K562 (cell line): ENCODE measurements around the gene CACNA1C. TPM values are rescaled to one million over a fixed set of nuclear protein-coding genes. Genes with fewer than 3 reads are reported as not detected.

Source experiments
- ATAC-seq: fragments of 200-7000 bp; cut with Tn5 transposase; 3 replicates; pipeline ENCODE4 v1.9.1; 2020; ENCODE audit warnings: moderate library complexity
- BruUV-seq: library from RNA; stranded (reverse); fragments of 400-500 nt; replicated peaks from 2 replicates; lab custom pipeline; 2021; lab: Mats Ljungman, UMichigan
- CTCF ChIA-PET: fragments of 300-600 bp; formaldehyde crosslinking; extraction: SDS; loops from one replicate; lab custom pipeline; 2021; ENCODE audit warnings: low intra/inter-chr PET ratio; lab: Yijun Ruan, JAX
- POLR2A ChIA-PET: fragments of 300-600, 350-650 bp; sonication (Branson Sonifier 250); formaldehyde crosslinking; extraction: SDS; loops from one replicate; lab custom pipeline; 2021; ENCODE audit warnings: antibody characterized with exemption, inconsistent platforms; lab: Yijun Ruan, JAX
- DNase-seq, 4 experiments: peaks; one replicate each; pipeline versions ENCODE4 v3.0.0 to v3.0.0-alpha.2; 2011 to 2018; ENCODE audit warnings: low spot score in 3 of 4, mixed read lengths in 3 of 4; ENCODE audit errors: extremely low read depth in 1 of 4
- FAIRE-seq: peaks from 2 replicates; lab custom pipeline; 2011; peaks lifted over from hg19 to GRCh38; lab: Jason Lieb, UNC
- H2AFZ ChIP-seq: 2 replicates; pipeline ENCODE4 v1.6.0; 2011; ENCODE audit warnings: low read depth, low read length, control low read depth, inconsistent platforms
- H3K27ac ChIP-seq: fragments of 200-600 bp; 3 replicates; pipeline ENCODE4 v1.8.0; 2011; ENCODE audit warnings: low read depth, mild to moderate bottlenecking, control low read depth, inconsistent platforms, low read length, moderate library complexity, mixed read lengths; ENCODE audit errors: extremely low read depth
- H3K27me3 ChIP-seq, 2 experiments: fragments of 300-600 bp in 1 of 2; 2 replicates in 1 of 2; 3 replicates in 1 of 2; pipeline versions ENCODE4 v1.6.0 to v1.8.0; 2011; ENCODE audit warnings: inconsistent platforms in 2 of 2, low read length in 2 of 2, mild to moderate bottlenecking in 1 of 2, mixed read lengths in 1 of 2, moderate library complexity in 1 of 2; ENCODE audit not compliant: control insufficient read depth in 2 of 2, insufficient read depth in 2 of 2
- H3K36me3 ChIP-seq: fragments of 300-600 bp; 3 replicates; pipeline ENCODE4 v1.8.0; 2011; ENCODE audit warnings: mild to moderate bottlenecking, low read length, inconsistent platforms; ENCODE audit not compliant: control insufficient read depth, insufficient read depth
- H3K4me1 ChIP-seq, 2 experiments: fragments of 200-600 bp in 1 of 2; replicated peaks in 1 of 2; 2 replicates in 1 of 2; 3 replicates in 1 of 2; pipeline versions ENCODE4 v1.5.1 to v1.8.0; 2011; ENCODE audit warnings: inconsistent platforms in 2 of 2, low read length in 2 of 2, mild to moderate bottlenecking in 1 of 2, mixed read lengths in 1 of 2, moderate library complexity in 1 of 2; ENCODE audit not compliant: control insufficient read depth in 2 of 2, insufficient read depth in 2 of 2
- H3K4me2 ChIP-seq: 2 replicates; pipeline ENCODE4 v1.6.1; 2011; ENCODE audit warnings: low read length, control low read depth, inconsistent platforms, mixed read lengths; ENCODE audit not compliant: insufficient read depth
- H3K4me3 ChIP-seq: fragments of 200-600 bp; sonication (generic), shearing (Covaris generic); 2 replicates; pipeline ENCODE4 v1.5.1; 2016; ENCODE audit warnings: control low read depth, inconsistent platforms
- H3K79me2 ChIP-seq: fragments of 200-600 bp; 3 replicates; pipeline ENCODE4 v1.8.0; 2011; ENCODE audit warnings: low read length, inconsistent platforms; ENCODE audit not compliant: control insufficient read depth, insufficient read depth
- H3K9ac ChIP-seq, 2 experiments: 2 replicates each; pipeline versions ENCODE4 v1.6.0 to v1.6.1; 2011; ENCODE audit warnings: low read depth in 2 of 2, low read length in 2 of 2, control low read depth in 1 of 2, inconsistent platforms in 1 of 2, mild to moderate bottlenecking in 1 of 2, mixed read lengths in 1 of 2; ENCODE audit not compliant: insufficient read depth in 1 of 2
- H3K9me1 ChIP-seq: one replicate; pipeline ENCODE4 v1.6.0; 2011; ENCODE audit warnings: inconsistent platforms, mild to moderate bottlenecking, low read length, moderate library complexity; ENCODE audit not compliant: control insufficient read depth, insufficient read depth
- H3K9me3 ChIP-seq: replicated peaks from 2 replicates; pipeline ENCODE4 v1.5.1; 2011; ENCODE audit warnings: low read depth, low read length, inconsistent platforms; ENCODE audit not compliant: control insufficient read depth, insufficient read depth
- H4K20me1 ChIP-seq: replicated peaks from 2 replicates; pipeline ENCODE4 v1.6.1; 2011; ENCODE audit warnings: low read length, inconsistent platforms, mixed read lengths; ENCODE audit not compliant: control insufficient read depth, insufficient read depth
- CBX8 ChIP-seq: fragments of 200-600 bp; sonication (generic); IDR thresholded peaks from 2 replicates; pipeline ENCODE4 v1.6.1; 2012; ENCODE audit warnings: borderline replicate concordance, mixed run types, low read depth, mild to moderate bottlenecking, moderate library complexity, mixed read lengths, low read length, control low read depth, inconsistent platforms; ENCODE audit not compliant: poor library complexity, severe bottlenecking; ENCODE audit errors: extremely low read depth
- IRF2 ChIP-seq: sonication (generic); formaldehyde crosslinking; IDR thresholded peaks from 2 replicates; pipeline ENCODE4 v1.8.1; 2022; ENCODE audit warnings: mild to moderate bottlenecking, missing genetic modification reagents
- KDM4B ChIP-seq, 2 experiments: fragments of 450-650 bp in 1 of 2; sonication (generic) in 1 of 2; IDR thresholded peaks; 2 replicates each; pipeline ENCODE4 v1.6.1; 2016 to 2017; ENCODE audit warnings: borderline replicate concordance in 2 of 2, antibody characterized with exemption in 1 of 2, low read depth in 1 of 2, mild to moderate bottlenecking in 1 of 2
- RB1 ChIP-seq: fragments of 450-650 bp; IDR thresholded peaks from 2 replicates; pipeline ENCODE4 v1.6.1; 2017; ENCODE audit warnings: low read depth, mild to moderate bottlenecking
- ZBTB34 ChIP-seq: fragments of 250-450 bp; sonication (Bioruptor Pico); IDR thresholded peaks from 2 replicates; pipeline ENCODE4 v1.8.0; 2021; ENCODE audit warnings: mild to moderate bottlenecking, moderate library complexity
- ZNF232 ChIP-seq: sonication (generic); formaldehyde crosslinking; IDR thresholded peaks from 2 replicates; pipeline ENCODE4 v1.8.0; 2022; ENCODE audit warnings: mild to moderate bottlenecking, missing genetic modification reagents
- ZNF668 ChIP-seq: fragments of 250-450 bp; sonication (Bioruptor Pico); IDR thresholded peaks from 2 replicates; pipeline ENCODE4 v1.8.0; 2022; ENCODE audit warnings: mild to moderate bottlenecking, inconsistent platforms
- WGBS: fragments of 100-300 bp; shearing (Covaris generic); methylation state at CpG from one replicate; pipeline ENCODE4 v1.1.6; 2016; ENCODE audit warnings: low coverage, mixed read lengths; ENCODE audit not compliant: insufficient coverage; ENCODE audit errors: missing lambda C conversion rate; 5-methylcytosine and 5-hydroxymethylcytosine counted together
- in situ Hi-C: fragments of 300-500 bp; cut with MboI; formaldehyde crosslinking; loops from 4 replicates; pipeline ENCODE4 v1.15.0; 2018; ENCODE audit warnings: inconsistent platforms, mixed read lengths
- intact Hi-C: fragments of 100-400 bp; cut with micrococcal nuclease; formaldehyde crosslinking; loops from 2 replicates; pipeline ENCODE4 v1.14.2; 2022
- polyA plus RNA-seq, 8 experiments: library from polyadenylated mRNA; depleted of rRNA in 4 of 8; stranded (reverse) in 5 of 8; unstranded in 3 of 8; fragments of >200 nt; fragmentation: Nextera tagmentation in 2 of 8; fragmentation: Illumina TruSeq in 1 of 8; extraction: Ambion mirVana in 2 of 8; extraction: Trizol in 1 of 8; gene quantifications; 2 replicates each; pipeline versions ENCODE4 v1.2.1 to v1.2.3, GENCODE V29; 2011 to 2014; ENCODE audit warnings: inconsistent platforms in 1 of 8, missing spikeins in 1 of 8
- total RNA-seq, 7 experiments: library from RNA; depleted of rRNA in 6 of 7; stranded (reverse); fragments of >200 nt in 6 of 7; fragmentation: Illumina TruSeq in 2 of 7; extraction: Trizol in 2 of 7; gene quantifications; 2 replicates each; pipeline versions ENCODE4 v1.2.1 to v1.2.3, GENCODE V29; 2011 to 2021; ENCODE audit warnings: low replicate concordance in 1 of 7
- TF ChIP-seq, protein P1 (sequence below): fragments of 450-650 bp; IDR thresholded peaks from 2 replicates; pipeline ENCODE4 v1.6.1; 2017; ENCODE audit warnings: antibody characterized with exemption, mild to moderate bottlenecking
- TF ChIP-seq, protein P2 (sequence below): fragments of 450-650 bp; formaldehyde crosslinking; IDR thresholded peaks from 2 replicates; pipeline ENCODE4 v1.4.0; 2022; ENCODE audit warnings: missing genetic modification characterization

Gene CACNA1C
- total and polyA plus RNA-seq, 9 of the 15 experiments (the other 6 are each of a cell fraction or from before 2014, with no cell fraction given): not detected

GRCh38 chr12:2156333-2156732, 103.5 kb downstream of the CACNA1C start:
- no peaks in the 10 kb centered on the region for H3K79me2 ChIP-seq
- in situ Hi-C loops: no loop called here
- H3K4me1 ChIP-seq: no peaks in the 10 kb centered on the region
- TF ChIP-seq ZBTB34 (no peak), IRF2 (CRISPR knock-in tag) (no peak), KDM4B (IDR thresholded peaks at IDR 0.05; ENCODE audit: borderline replicate concordance in 2 of 2, low read depth in 1 of 2) (no peak)
- TF ChIP-seq, all 486 proteins: peak for 0
- no peak overlapping the region for H2AFZ ChIP-seq
- H3K4me3 ChIP-seq: no peak overlapping the region
- H3K27me3 ChIP-seq: peaks cover 6 to 28% of the 10 kb centered on the region in 2 experiments; a peak in 3 of 5 replicates
- FAIRE-seq (no peak), ATAC-seq (no peak), DNase-seq (no peak)
- no TSS peak for BruUV-seq
- POLR2A ChIA-PET: no interaction called here
- no peaks in the 10 kb centered on the region for H3K9me1 ChIP-seq
- no peaks in the 10 kb centered on the region for H3K36me3 ChIP-seq
- intact Hi-C loops: no loop called here
- no peak overlapping the region for H3K27ac ChIP-seq
- CTCF ChIA-PET: no interaction called here
- H4K20me1 ChIP-seq: no peaks in the 10 kb centered on the region
- no peak overlapping the region for H3K4me2 ChIP-seq
- 5% methylated on average over 5 of the region's 5 CpGs for WGBS
- H3K9ac ChIP-seq: no peak overlapping the region
- no peaks in the 10 kb centered on the region for H3K9me3 ChIP-seq

DNA sequence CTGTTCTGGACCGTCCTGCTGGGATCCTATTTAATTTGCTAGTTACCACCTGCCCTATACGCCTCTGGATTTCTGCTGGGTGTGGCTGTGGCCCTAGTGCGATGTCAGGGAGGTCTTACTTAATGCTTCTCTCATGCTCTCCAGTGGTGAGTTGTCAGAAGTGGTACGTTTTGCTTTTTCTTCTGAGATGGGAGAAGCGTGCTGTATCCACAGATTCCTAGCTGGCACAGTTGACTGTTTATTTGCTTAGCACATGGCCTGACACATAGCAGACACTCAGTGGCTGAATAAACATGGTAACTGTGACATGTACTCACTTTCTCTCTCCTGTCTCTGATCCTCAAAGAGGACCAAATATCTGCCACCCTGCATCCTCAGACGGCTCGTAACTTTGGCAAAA, 107.3 kb downstream of the CACNA1C start:
- H3K9me3 ChIP-seq: no peaks in the 10 kb centered on the region
- TF ChIP-seq ZNF232 (no peak), ZNF668 (no peak), CBX8 (no peak), RB1 (no peak)
- TF ChIP-seq, protein P1, sequence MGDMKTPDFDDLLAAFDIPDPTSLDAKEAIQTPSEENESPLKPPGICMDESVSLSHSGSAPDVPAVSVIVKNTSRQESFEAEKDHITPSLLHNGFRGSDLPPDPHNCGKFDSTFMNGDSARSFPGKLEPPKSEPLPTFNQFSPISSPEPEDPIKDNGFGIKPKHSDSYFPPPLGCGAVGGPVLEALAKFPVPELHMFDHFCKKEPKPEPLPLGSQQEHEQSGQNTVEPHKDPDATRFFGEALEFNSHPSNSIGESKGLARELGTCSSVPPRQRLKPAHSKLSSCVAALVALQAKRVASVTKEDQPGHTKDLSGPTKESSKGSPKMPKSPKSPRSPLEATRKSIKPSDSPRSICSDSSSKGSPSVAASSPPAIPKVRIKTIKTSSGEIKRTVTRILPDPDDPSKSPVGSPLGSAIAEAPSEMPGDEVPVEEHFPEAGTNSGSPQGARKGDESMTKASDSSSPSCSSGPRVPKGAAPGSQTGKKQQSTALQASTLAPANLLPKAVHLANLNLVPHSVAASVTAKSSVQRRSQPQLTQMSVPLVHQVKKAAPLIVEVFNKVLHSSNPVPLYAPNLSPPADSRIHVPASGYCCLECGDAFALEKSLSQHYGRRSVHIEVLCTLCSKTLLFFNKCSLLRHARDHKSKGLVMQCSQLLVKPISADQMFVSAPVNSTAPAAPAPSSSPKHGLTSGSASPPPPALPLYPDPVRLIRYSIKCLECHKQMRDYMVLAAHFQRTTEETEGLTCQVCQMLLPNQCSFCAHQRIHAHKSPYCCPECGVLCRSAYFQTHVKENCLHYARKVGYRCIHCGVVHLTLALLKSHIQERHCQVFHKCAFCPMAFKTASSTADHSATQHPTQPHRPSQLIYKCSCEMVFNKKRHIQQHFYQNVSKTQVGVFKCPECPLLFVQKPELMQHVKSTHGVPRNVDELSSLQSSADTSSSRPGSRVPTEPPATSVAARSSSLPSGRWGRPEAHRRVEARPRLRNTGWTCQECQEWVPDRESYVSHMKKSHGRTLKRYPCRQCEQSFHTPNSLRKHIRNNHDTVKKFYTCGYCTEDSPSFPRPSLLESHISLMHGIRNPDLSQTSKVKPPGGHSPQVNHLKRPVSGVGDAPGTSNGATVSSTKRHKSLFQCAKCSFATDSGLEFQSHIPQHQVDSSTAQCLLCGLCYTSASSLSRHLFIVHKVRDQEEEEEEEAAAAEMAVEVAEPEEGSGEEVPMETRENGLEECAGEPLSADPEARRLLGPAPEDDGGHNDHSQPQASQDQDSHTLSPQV: no peak
- TF ChIP-seq, protein P2, sequence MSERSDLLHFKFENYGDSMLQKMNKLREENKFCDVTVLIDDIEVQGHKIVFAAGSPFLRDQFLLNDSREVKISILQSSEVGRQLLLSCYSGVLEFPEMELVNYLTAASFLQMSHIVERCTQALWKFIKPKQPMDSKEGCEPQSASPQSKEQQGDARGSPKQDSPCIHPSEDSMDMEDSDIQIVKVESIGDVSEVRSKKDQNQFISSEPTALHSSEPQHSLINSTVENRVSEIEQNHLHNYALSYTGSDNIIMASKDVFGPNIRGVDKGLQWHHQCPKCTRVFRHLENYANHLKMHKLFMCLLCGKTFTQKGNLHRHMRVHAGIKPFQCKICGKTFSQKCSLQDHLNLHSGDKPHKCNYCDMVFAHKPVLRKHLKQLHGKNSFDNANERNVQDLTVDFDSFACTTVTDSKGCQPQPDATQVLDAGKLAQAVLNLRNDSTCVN (CRISPR knock-in tag): no peak

More for the DNA sequence above, 107.3 kb downstream of the CACNA1C start:
- POLR2A ChIA-PET: no interaction called here
- Histone ChIP-seq H3K4me1 (no peaks in the 10 kb centered on the region), H3K79me2 (no peaks in the 10 kb centered on the region), H2AFZ (no peak overlapping the region), H3K27me3 (peaks cover 3 to 17% of the 10 kb centered on the region in 2 experiments; a peak in 1 of 5 replicates), H3K36me3 (no peaks in the 10 kb centered on the region), H3K4me3 (no peak overlapping the region), H4K20me1 (no peaks in the 10 kb centered on the region), H3K4me2 (no peak overlapping the region), H3K9me1 (no peaks in the 10 kb centered on the region), H3K9ac (no peak overlapping the region), H3K27ac (no peak overlapping the region)
- no TSS peak for BruUV-seq
- in situ Hi-C loops: no loop called here
- WGBS: 0% methylated on average over 6 of the region's 7 CpGs
- CTCF ChIA-PET: no interaction called here
- intact Hi-C loops: no loop called here
- no peak for DNase-seq
- FAIRE-seq: no peak
- ATAC-seq: no peak
